ENCODE results near the gene LYRM4. TPM values are rescaled to one million over a fixed set of nuclear protein-coding genes. Genes with fewer than 3 reads are reported as not detected.

Gene LYRM4
- total RNA-seq, 2 experiments from 2014 or later: 24.8 to 28.1 TPM

GRCh38 chr6:5294392-5295211 lies 33.9 kb upstream of the LYRM4 start:
- Histone ChIP-seq H3K4me3 (ENCODE audit: low read length) (no peak overlapping the region), H3K9me3 (ENCODE audit: control insufficient read depth in 1 of 2, insufficient read depth in 1 of 2, low read length in 2 of 2) (no peaks in the 10 kb centered on the region), H3K27me3 (ENCODE audit: control insufficient read depth in 1 of 2, insufficient read depth in 2 of 2, low read length in 2 of 2) (no peaks in the 10 kb centered on the region), H3K4me1 (ENCODE audit: insufficient read depth, low read length) (peaks cover 8% of the 10 kb centered on the region), H3K27ac (ENCODE audit: low read depth in 1 of 2, low read length in 2 of 2) (no peak overlapping the region), H3K36me3 (ENCODE audit: insufficient read depth, low read length) (no peaks in the 10 kb centered on the region)
- intact Hi-C loops (cut with DNase I, micrococcal nuclease): no loop called here
- DNase-seq (peak in 2 of 14 experiments; percentile 26 to 35), ATAC-seq (ENCODE audit: poor library complexity) (no peak)
- Mint-ChIP-seq H3K27me3 (no peaks in the 10 kb centered on the region), H3K4me1 (ENCODE audit: low read depth) (peaks cover 55% of the 10 kb centered on the region), H3K4me3 (no peak overlapping the region), H3K36me3 (ENCODE audit: low read depth) (peaks cover 5% of the 10 kb centered on the region), H3K27ac (no peak overlapping the region), H3K9me3 (no peaks in the 10 kb centered on the region)
- POLR2A ChIA-PET: no interaction called here
- CTCF ChIA-PET: interaction anchor here (1.0 to 1.1 kb wide), 2 partner anchors 8 to 151 kb away, joined by 3 to 4 read pairs; no protein-coding TSS in a partner anchor
- TF ChIP-seq CTCF (IDR thresholded peaks at IDR 0.05): no peak

- Histone ChIP-seq H3K4me3 (ENCODE audit: low read length) (no peak overlapping the region), H3K36me3 (ENCODE audit: insufficient read depth, low read length) (no peaks in the 10 kb centered on the region), H3K27ac (ENCODE audit: low read depth in 1 of 2, low read length in 2 of 2) (no peak overlapping the region), H3K9me3 (ENCODE audit: control insufficient read depth in 1 of 2, insufficient read depth in 1 of 2, low read length in 2 of 2) (no peaks in the 10 kb centered on the region), H3K4me1 (ENCODE audit: insufficient read depth, low read length) (peaks cover 8% of the 10 kb centered on the region), H3K27me3 (ENCODE audit: control insufficient read depth in 1 of 2, insufficient read depth in 2 of 2, low read length in 2 of 2) (no peaks in the 10 kb centered on the region)
- no peak overlapping the region for H3K27ac Mint-ChIP-seq
- no peaks in the 10 kb centered on the region for H3K27me3 Mint-ChIP-seq
- no peak overlapping the region for H3K4me3 Mint-ChIP-seq
- H3K9me3 Mint-ChIP-seq: no peaks in the 10 kb centered on the region
- intact Hi-C loops (cut with DNase I, micrococcal nuclease): no loop called here
- ChIA-PET POLR2A (no interaction called here), CTCF (no interaction called here)
- TF ChIP-seq CTCF (IDR thresholded peaks at IDR 0.05): no peak
- H3K4me1 Mint-ChIP-seq (ENCODE audit: low read depth): peaks cover 51% of the 10 kb centered on the region
- H3K36me3 Mint-ChIP-seq (ENCODE audit: low read depth): peaks cover 5% of the 10 kb centered on the region
- no peak for DNase-seq
- no peak for ATAC-seq (ENCODE audit: poor library complexity)
Measured at GRCh38 chr6:5293692-5294091, 32.9 kb upstream of the LYRM4 start.

- no peak for TF ChIP-seq CTCF (IDR thresholded peaks at IDR 0.05)
- H3K36me3 Mint-ChIP-seq (ENCODE audit: low read depth): peaks cover 5% of the 10 kb centered on the region
- no peaks in the 10 kb centered on the region for H3K27me3 ChIP-seq (ENCODE audit: control insufficient read depth in 1 of 2, insufficient read depth in 2 of 2, low read length in 2 of 2)
- H3K9me3 Mint-ChIP-seq: no peaks in the 10 kb centered on the region
- DNase-seq (no peak), ATAC-seq (ENCODE audit: poor library complexity) (no peak)
- peaks cover 61% of the 10 kb centered on the region for H3K4me1 Mint-ChIP-seq (ENCODE audit: low read depth)
- no peak overlapping the region for H3K4me3 Mint-ChIP-seq
- no peaks in the 10 kb centered on the region for H3K36me3 ChIP-seq (ENCODE audit: insufficient read depth, low read length)
- no peaks in the 10 kb centered on the region for H3K9me3 ChIP-seq (ENCODE audit: control insufficient read depth in 1 of 2, insufficient read depth in 1 of 2, low read length in 2 of 2)
- POLR2A ChIA-PET: no interaction called here
- H3K27ac Mint-ChIP-seq: no peak overlapping the region
- no peak overlapping the region for H3K27ac ChIP-seq (ENCODE audit: low read depth in 1 of 2, low read length in 2 of 2)
- CTCF ChIA-PET: no interaction called here
- H3K4me3 ChIP-seq (ENCODE audit: low read length): no peak overlapping the region
- intact Hi-C loops (cut with DNase I, micrococcal nuclease): no loop called here
- peaks cover 8% of the 10 kb centered on the region for H3K4me1 ChIP-seq (ENCODE audit: insufficient read depth, low read length)
- no peaks in the 10 kb centered on the region for H3K27me3 Mint-ChIP-seq
Measured at GRCh38 chr6:5292154-5292553, 31.4 kb upstream of the LYRM4 start.

Measured in CD4-positive, alpha-beta T cell (primary cell).